Heart left ventricle (tissue), 13 donors: ENCODE results near the gene CYP19A1.

Experiments used
- POLR2A ChIP-seq, 2 donors: fragments of 450-650 bp; IDR thresholded peaks; one replicate each; pipeline ENCODE4 v1.6.1; 2017; ENCODE audit warnings: antibody characterized with exemption in 2 of 2, mild to moderate bottlenecking in 2 of 2, moderate library complexity in 2 of 2
- TF ChIP-seq, protein P1 (sequence below), 12 donors: fragments of 200-600 bp; sonication (generic) in 4 of 12; IDR thresholded peaks; one replicate each; pipeline versions ENCODE4 v1.5.0 to v1.8.0; 2018 to 2022; ENCODE audit warnings: antibody characterized with exemption in 12 of 12, mild to moderate bottlenecking in 5 of 12
- donor health status: ischemic (EF 13 %, LVEDD 7.1; RV severe dilation, severe dysfunction).
- donor health status: DM: no; HTN: yes; CAD: no.
- donor health status: DM: no; HTN: no; CAD: no.
- donor health status: ischemic (EF 25% LVEDD 6.9; RV normal size, moderate dysfunction).
- donor health status: ischemic (EF 25% LVEDD 5.7; RV mildly dilated, moderate dysfunction).
- donor health status: ischemic (EF 35%, LVEDD 5.7; RV mildly dilated, moderate dysfunction).
- donor health status: nonischemic (EF 11% LVEDD 7.7; RV severe dilation, severe dysfunction).
- donor health status: DM: yes; HTN: yes; CAD: no.
- donor health status: PGD.
- donor health status: ischemic (EF 29% LVEDD 5.4; RV normal size, mild dysfunction).
- donor health status: nonischemic (EF 23%, LVEDD 6.1; RV moderate dilation, normal function).

DNA sequence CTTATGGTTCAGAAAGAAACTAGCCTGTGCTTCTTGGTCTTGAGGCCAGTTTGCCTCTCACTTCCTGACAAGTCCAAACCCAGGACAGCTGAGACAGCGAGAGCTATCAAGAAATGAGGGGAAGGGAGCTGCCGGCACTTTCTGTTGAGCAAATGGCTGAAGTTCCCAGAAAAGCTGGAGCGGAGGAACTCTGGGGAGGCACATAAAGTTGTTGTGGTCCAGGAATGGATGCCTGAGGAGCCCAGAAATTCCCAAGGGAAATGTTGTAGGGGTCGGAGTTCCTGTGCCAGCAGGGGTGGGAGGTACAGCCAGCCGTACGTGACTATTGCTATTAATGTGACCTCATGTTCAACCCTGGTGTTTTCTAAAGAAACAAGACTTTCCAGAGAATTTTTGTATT lies 144.9 kb downstream of the CYP19A1 start:
- TF ChIP-seq POLR2A (IDR thresholded peaks at IDR 0.05), result no peak
- TF ChIP-seq, protein P1, sequence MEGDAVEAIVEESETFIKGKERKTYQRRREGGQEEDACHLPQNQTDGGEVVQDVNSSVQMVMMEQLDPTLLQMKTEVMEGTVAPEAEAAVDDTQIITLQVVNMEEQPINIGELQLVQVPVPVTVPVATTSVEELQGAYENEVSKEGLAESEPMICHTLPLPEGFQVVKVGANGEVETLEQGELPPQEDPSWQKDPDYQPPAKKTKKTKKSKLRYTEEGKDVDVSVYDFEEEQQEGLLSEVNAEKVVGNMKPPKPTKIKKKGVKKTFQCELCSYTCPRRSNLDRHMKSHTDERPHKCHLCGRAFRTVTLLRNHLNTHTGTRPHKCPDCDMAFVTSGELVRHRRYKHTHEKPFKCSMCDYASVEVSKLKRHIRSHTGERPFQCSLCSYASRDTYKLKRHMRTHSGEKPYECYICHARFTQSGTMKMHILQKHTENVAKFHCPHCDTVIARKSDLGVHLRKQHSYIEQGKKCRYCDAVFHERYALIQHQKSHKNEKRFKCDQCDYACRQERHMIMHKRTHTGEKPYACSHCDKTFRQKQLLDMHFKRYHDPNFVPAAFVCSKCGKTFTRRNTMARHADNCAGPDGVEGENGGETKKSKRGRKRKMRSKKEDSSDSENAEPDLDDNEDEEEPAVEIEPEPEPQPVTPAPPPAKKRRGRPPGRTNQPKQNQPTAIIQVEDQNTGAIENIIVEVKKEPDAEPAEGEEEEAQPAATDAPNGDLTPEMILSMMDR (IDR thresholded peaks at IDR 0.05), result no peak
